Panc1 (cell line): ENCODE measurements around the gene KRT2. TPM values are rescaled to one million over a fixed set of nuclear protein-coding genes. Genes with fewer than 3 reads are reported as not detected.

Experiments
- ATAC-seq: fragments of 200-7000 bp; cut with Tn5 transposase; 2 replicates; pipeline ENCODE4 v1.9.1; 2020; ENCODE audit warnings: mild to moderate bottlenecking, moderate library complexity
- BruUV-seq: library from RNA; stranded (reverse); fragments of 400-500 nt; replicated peaks from 2 replicates; lab custom pipeline; 2021; lab: Mats Ljungman, UMichigan
- CTCF ChIA-PET: fragments of 300-600 bp; sonication (Branson Sonifier 250); formaldehyde crosslinking; loops from one replicate; lab custom pipeline; 2022; ENCODE audit warnings: antibody characterized with exemption; lab: Charles Lee
- POLR2A ChIA-PET: fragments of 300-600 bp; sonication (Branson Sonifier 250); formaldehyde crosslinking; loops from one replicate; lab custom pipeline; 2022; ENCODE audit warnings: antibody characterized with exemption; lab: Charles Lee
- DNase-seq: peaks from one replicate; pipeline ENCODE4 v3.0.0-alpha.2; 2010; ENCODE audit warnings: low read depth, low spot score
- H3K27ac ChIP-seq: 2 replicates; pipeline ENCODE4 v1.5.1; 2011; ENCODE audit warnings: mild to moderate bottlenecking, low read length, inconsistent platforms
- H3K27me3 ChIP-seq: fragments of 200-500 bp; sonication (Bioruptor generic); 2 replicates; pipeline ENCODE4 v1.6.0; 2014; ENCODE audit warnings: low read length, inconsistent platforms; ENCODE audit not compliant: control insufficient read depth, insufficient read depth
- H3K36me3 ChIP-seq: fragments of 200-500 bp; sonication (Bioruptor generic); 2 replicates; pipeline ENCODE4 v1.5.1; 2014; ENCODE audit warnings: inconsistent platforms, mild to moderate bottlenecking, low read length, moderate library complexity; ENCODE audit not compliant: control insufficient read depth, insufficient read depth
- H3K4me1 ChIP-seq: 2 replicates; pipeline ENCODE4 v1.5.1; 2011; ENCODE audit warnings: inconsistent platforms, mild to moderate bottlenecking, low read length, moderate library complexity; ENCODE audit not compliant: control insufficient read depth, insufficient read depth
- H3K4me3 ChIP-seq, 2 experiments: 2 replicates each; pipeline ENCODE4 v1.5.1; 2011 to 2012; ENCODE audit warnings: low read depth in 2 of 2, low read length in 2 of 2, mild to moderate bottlenecking in 2 of 2, inconsistent platforms in 1 of 2, moderate library complexity in 1 of 2
- H3K9me3 ChIP-seq: fragments of 200-500 bp; sonication (Bioruptor generic); 2 replicates; pipeline ENCODE4 v1.5.1; 2014; ENCODE audit warnings: low read depth, mild to moderate bottlenecking, inconsistent platforms, low read length, moderate library complexity; ENCODE audit not compliant: control insufficient read depth, insufficient read depth
- POLR2AphosphoS5 ChIP-seq: IDR thresholded peaks from 2 replicates; pipeline ENCODE4 v1.6.1; 2012; ENCODE audit warnings: mild to moderate bottlenecking, low read depth, low read length, moderate library complexity
- REST ChIP-seq, 2 experiments: IDR thresholded peaks; 2 replicates each; pipeline ENCODE4 v1.6.1; 2011 to 2012; ENCODE audit warnings: low read depth in 2 of 2, control low read depth in 1 of 2, low read length in 1 of 2, mild to moderate bottlenecking in 1 of 2, moderate library complexity in 1 of 2; ENCODE audit not compliant: insufficient read depth in 1 of 2
- SIN3A ChIP-seq: IDR thresholded peaks from 2 replicates; pipeline ENCODE4 v1.6.1; 2012; ENCODE audit warnings: low read depth, mild to moderate bottlenecking, low read length, moderate library complexity, borderline replicate concordance; ENCODE audit not compliant: insufficient read depth
- TCF7L2 ChIP-seq: IDR thresholded peaks from 2 replicates; pipeline ENCODE4 v1.6.1; 2011; ENCODE audit warnings: mild to moderate bottlenecking, low read depth, low read length, inconsistent platforms
- in situ Hi-C: cut with HindIII; loops from 2 replicates; pipeline ENCODE4 v1.10.0; 2016; ENCODE audit warnings: low sequenced_read_pairs, low pct_unique_long_range_greater_than_20kb
- intact Hi-C: fragments of 100-400 bp; cut with micrococcal nuclease; formaldehyde crosslinking; loops from one replicate; pipeline ENCODE4 v1.10.0; 2022; ENCODE audit not compliant: unreplicated experiment
- total RNA-seq: library from RNA; stranded (reverse); gene quantifications from one replicate; pipeline ENCODE4 v1.2.1, GENCODE V29; 2021; ENCODE audit not compliant: unreplicated experiment
- TF ChIP-seq, protein P1 (sequence below): fragments of 450-650 bp; IDR thresholded peaks from 2 replicates; pipeline ENCODE4 v1.5.1; 2017; ENCODE audit warnings: mild to moderate bottlenecking

The KRT2 gene
- total RNA-seq, 1 experiment from 2014 or later, result 0.33 TPM

DNA sequence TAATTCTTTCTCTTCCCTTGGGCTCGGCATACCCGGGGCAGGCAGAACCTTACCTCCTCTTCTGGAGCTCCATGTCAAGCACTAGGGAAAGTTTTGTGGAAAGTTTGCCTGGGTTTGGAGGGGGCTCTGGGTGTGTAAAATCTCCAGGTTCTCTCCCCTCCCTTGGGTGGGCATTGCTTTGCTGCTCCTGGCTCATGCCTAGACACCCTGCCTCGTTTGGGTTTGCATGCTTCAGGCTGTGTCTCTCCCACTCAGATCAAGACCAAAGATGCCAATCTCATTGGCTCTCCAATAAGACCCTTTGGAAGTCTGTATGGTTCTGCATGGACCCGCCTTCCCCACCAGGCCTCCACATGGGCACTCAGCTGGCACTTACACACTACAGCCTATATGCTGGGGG, 6.2 kb upstream of the KRT2 start:
- ATAC-seq, result no peak
- H3K4me1 ChIP-seq, result no peaks in the 10 kb centered on the region
- ChIA-PET POLR2A (no interaction called here), CTCF (no interaction called here)
- intact Hi-C loops (no loop called here), in situ Hi-C loops (no loop called here)
- no peak overlapping the region for H3K4me3 ChIP-seq
- H3K36me3 ChIP-seq, result no peaks in the 10 kb centered on the region
- H3K27me3 ChIP-seq, result peaks cover 15% of the 10 kb centered on the region
- TF ChIP-seq, protein P1, sequence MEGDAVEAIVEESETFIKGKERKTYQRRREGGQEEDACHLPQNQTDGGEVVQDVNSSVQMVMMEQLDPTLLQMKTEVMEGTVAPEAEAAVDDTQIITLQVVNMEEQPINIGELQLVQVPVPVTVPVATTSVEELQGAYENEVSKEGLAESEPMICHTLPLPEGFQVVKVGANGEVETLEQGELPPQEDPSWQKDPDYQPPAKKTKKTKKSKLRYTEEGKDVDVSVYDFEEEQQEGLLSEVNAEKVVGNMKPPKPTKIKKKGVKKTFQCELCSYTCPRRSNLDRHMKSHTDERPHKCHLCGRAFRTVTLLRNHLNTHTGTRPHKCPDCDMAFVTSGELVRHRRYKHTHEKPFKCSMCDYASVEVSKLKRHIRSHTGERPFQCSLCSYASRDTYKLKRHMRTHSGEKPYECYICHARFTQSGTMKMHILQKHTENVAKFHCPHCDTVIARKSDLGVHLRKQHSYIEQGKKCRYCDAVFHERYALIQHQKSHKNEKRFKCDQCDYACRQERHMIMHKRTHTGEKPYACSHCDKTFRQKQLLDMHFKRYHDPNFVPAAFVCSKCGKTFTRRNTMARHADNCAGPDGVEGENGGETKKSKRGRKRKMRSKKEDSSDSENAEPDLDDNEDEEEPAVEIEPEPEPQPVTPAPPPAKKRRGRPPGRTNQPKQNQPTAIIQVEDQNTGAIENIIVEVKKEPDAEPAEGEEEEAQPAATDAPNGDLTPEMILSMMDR, result no peak
- TF ChIP-seq SIN3A (no peak), POLR2AphosphoS5 (no peak), TCF7L2 (no peak), REST (IDR thresholded peaks at IDR 0.05; ENCODE audit: insufficient read depth in 1 of 2, low read depth in 2 of 2, low read length in 1 of 2) (no peak)
- no peak for DNase-seq
- H3K27ac ChIP-seq, result no peak overlapping the region
- H3K9me3 ChIP-seq, result no peaks in the 10 kb centered on the region
- BruUV-seq, result no TSS peak

GRCh38 chr12:52657250-52657902, 5.4 kb upstream of the KRT2 start:
- no TSS peak for BruUV-seq
- Histone ChIP-seq H3K27me3 (peaks cover 17% of the 10 kb centered on the region), H3K27ac (no peak overlapping the region), H3K4me3 (no peak overlapping the region), H3K36me3 (no peaks in the 10 kb centered on the region), H3K4me1 (no peaks in the 10 kb centered on the region), H3K9me3 (no peaks in the 10 kb centered on the region)
- POLR2A ChIA-PET, result no interaction called here
- ATAC-seq (no peak), DNase-seq (no peak)
- TF ChIP-seq TCF7L2 (no peak), POLR2AphosphoS5 (no peak), REST (IDR thresholded peaks at IDR 0.05; ENCODE audit: insufficient read depth in 1 of 2, low read depth in 2 of 2, low read length in 1 of 2) (no peak), SIN3A (no peak)
- TF ChIP-seq, protein P1, result no peak
- CTCF ChIA-PET, result no interaction called here
- intact Hi-C loops, result no loop called here
- in situ Hi-C loops, result no loop called here
